OCI-LY3 (cell line): ENCODE results near the gene OPCML.

Source experiments
- H2AFZ ChIP-seq: fragments of 200-600, 300-600 bp; shearing (Covaris generic); 2 replicates; pipeline ENCODE4 v1.6.0; 2014; ENCODE audit warnings: antibody characterized with exemption, low read depth, low read length
- H3K27ac ChIP-seq: fragments of 200-600, 300-600 bp; sonication (generic); 2 replicates; pipeline ENCODE4 v1.5.1; 2014; ENCODE audit warnings: mild to moderate bottlenecking, low read length, moderate library complexity, mixed read lengths
- H3K27me3 ChIP-seq: fragments of 200-600, 300-600 bp; sonication (generic); 2 replicates; pipeline ENCODE4 v1.6.1; 2014; ENCODE audit warnings: low read depth, low read length, mixed read lengths
- H3K36me3 ChIP-seq: fragments of 200-600, 300-600 bp; sonication (generic); replicated peaks from 2 replicates; pipeline ENCODE3; 2014; ENCODE audit warnings: low read depth, low read length, mixed read lengths
- H3K4me1 ChIP-seq: fragments of 300-600, 200-600 bp; sonication (generic); 2 replicates; pipeline ENCODE4 v1.6.1; 2014; ENCODE audit warnings: low read length, mixed read lengths
- H3K4me2 ChIP-seq: fragments of 200-600, 300-600 bp; sonication (generic); 2 replicates; pipeline ENCODE4 v1.6.1; 2014; ENCODE audit warnings: low read length, mixed read lengths
- H3K4me3 ChIP-seq: fragments of 300-600, 200-600 bp; sonication (generic); 2 replicates; pipeline ENCODE4 v1.5.1; 2014; ENCODE audit warnings: antibody characterized with exemption, mild to moderate bottlenecking, low read length, moderate library complexity
- H3K79me2 ChIP-seq: fragments of 300-600, 200-600 bp; shearing (Covaris generic); 2 replicates; pipeline ENCODE4 v1.6.1; 2014; ENCODE audit warnings: mild to moderate bottlenecking, low read length, mixed read lengths
- H3K9ac ChIP-seq: fragments of 300-600, 200-600 bp; shearing (Covaris generic); 2 replicates; pipeline ENCODE4 v1.6.0; 2014; ENCODE audit warnings: mild to moderate bottlenecking, low read length, moderate library complexity
- H3K9me3 ChIP-seq: fragments of 200-600, 300-600 bp; shearing (Covaris generic); 2 replicates; pipeline ENCODE4 v1.6.1; 2014; ENCODE audit warnings: low read length, mixed read lengths; ENCODE audit not compliant: insufficient read depth
- H4K20me1 ChIP-seq: fragments of 200-600, 300-600 bp; sonication (generic); 2 replicates; pipeline ENCODE4 v1.6.1; 2016; ENCODE audit warnings: low read length, mixed read lengths; ENCODE audit not compliant: insufficient read depth
- EZH2phosphoT487 ChIP-seq: fragments of 200-600 bp; shearing (Covaris generic); IDR thresholded peaks from 2 replicates; pipeline ENCODE4 v1.6.1; 2018; ENCODE audit warnings: antibody characterized with exemption, mixed run types, low read depth
- TF ChIP-seq, protein P1 (sequence below): fragments of 200-600, 300-600 bp; sonication (generic); IDR thresholded peaks from 2 replicates; pipeline ENCODE4 v1.5.1; 2014; ENCODE audit warnings: antibody characterized with exemption, low read length, low read depth

OPCML gene

DNA sequence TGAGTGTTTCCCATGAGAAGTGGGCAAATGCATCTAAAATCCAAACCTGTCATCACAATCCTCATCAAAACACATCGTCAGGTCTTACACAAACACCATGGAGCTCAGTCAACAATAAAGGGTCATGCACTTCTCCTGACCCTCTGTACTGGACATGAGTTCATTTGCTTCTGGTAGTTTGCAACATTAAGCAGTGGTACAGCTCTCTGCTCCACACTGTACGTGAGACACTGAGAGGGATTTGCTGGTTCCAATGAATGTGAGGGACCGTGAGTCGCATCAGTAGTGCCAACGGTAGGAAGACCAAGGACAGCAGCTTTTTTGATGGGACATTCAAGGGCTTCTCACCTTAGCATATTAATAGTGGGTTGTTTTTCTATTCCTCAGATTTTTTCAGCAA, 752.3 kb downstream of the OPCML start:
- H3K79me2 ChIP-seq: no peaks in the 10 kb centered on the region
- H3K4me2 ChIP-seq: no peak overlapping the region
- H3K4me3 ChIP-seq: no peak overlapping the region
- no peaks in the 10 kb centered on the region for H3K9me3 ChIP-seq
- H4K20me1 ChIP-seq: no peaks in the 10 kb centered on the region
- no peak overlapping the region for H3K27ac ChIP-seq
- TF ChIP-seq, protein P1, sequence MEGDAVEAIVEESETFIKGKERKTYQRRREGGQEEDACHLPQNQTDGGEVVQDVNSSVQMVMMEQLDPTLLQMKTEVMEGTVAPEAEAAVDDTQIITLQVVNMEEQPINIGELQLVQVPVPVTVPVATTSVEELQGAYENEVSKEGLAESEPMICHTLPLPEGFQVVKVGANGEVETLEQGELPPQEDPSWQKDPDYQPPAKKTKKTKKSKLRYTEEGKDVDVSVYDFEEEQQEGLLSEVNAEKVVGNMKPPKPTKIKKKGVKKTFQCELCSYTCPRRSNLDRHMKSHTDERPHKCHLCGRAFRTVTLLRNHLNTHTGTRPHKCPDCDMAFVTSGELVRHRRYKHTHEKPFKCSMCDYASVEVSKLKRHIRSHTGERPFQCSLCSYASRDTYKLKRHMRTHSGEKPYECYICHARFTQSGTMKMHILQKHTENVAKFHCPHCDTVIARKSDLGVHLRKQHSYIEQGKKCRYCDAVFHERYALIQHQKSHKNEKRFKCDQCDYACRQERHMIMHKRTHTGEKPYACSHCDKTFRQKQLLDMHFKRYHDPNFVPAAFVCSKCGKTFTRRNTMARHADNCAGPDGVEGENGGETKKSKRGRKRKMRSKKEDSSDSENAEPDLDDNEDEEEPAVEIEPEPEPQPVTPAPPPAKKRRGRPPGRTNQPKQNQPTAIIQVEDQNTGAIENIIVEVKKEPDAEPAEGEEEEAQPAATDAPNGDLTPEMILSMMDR: no peak
- TF ChIP-seq EZH2phosphoT487: no peak
- no peak overlapping the region for H2AFZ ChIP-seq
- H3K9ac ChIP-seq: no peak overlapping the region
- H3K4me1 ChIP-seq: no peaks in the 10 kb centered on the region
- no peaks in the 10 kb centered on the region for H3K36me3 ChIP-seq
- H3K27me3 ChIP-seq: no peaks in the 10 kb centered on the region

DNA sequence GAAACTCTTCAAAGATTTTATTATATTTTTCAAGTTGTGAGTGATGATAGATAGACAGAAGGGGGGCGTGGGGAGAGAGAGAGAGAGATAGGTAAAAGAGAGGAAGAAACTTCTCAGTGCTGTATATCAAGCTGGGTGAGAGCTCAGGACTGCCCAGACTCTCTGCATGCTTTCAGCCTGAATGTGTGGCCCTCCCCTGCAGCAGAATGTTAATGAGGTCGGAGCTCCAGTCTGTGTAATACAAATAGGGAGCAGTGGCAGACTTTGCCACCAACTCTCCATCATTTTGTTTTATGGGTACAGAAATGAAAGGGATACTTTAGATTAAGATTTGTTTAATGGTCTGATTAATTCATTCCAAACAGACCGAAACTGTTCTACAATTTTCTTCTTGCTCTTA, 752.8 kb downstream of the OPCML start:
- TF ChIP-seq EZH2phosphoT487: no peak
- TF ChIP-seq, protein P1: no peak
- H3K36me3 ChIP-seq: no peaks in the 10 kb centered on the region
- no peak overlapping the region for H3K9ac ChIP-seq
- no peak overlapping the region for H2AFZ ChIP-seq
- H3K27me3 ChIP-seq: no peaks in the 10 kb centered on the region
- no peak overlapping the region for H3K4me3 ChIP-seq
- H3K27ac ChIP-seq: no peak overlapping the region
- no peaks in the 10 kb centered on the region for H3K79me2 ChIP-seq
- no peaks in the 10 kb centered on the region for H3K4me1 ChIP-seq
- no peaks in the 10 kb centered on the region for H3K9me3 ChIP-seq
- no peaks in the 10 kb centered on the region for H4K20me1 ChIP-seq
- no peak overlapping the region for H3K4me2 ChIP-seq

DNA sequence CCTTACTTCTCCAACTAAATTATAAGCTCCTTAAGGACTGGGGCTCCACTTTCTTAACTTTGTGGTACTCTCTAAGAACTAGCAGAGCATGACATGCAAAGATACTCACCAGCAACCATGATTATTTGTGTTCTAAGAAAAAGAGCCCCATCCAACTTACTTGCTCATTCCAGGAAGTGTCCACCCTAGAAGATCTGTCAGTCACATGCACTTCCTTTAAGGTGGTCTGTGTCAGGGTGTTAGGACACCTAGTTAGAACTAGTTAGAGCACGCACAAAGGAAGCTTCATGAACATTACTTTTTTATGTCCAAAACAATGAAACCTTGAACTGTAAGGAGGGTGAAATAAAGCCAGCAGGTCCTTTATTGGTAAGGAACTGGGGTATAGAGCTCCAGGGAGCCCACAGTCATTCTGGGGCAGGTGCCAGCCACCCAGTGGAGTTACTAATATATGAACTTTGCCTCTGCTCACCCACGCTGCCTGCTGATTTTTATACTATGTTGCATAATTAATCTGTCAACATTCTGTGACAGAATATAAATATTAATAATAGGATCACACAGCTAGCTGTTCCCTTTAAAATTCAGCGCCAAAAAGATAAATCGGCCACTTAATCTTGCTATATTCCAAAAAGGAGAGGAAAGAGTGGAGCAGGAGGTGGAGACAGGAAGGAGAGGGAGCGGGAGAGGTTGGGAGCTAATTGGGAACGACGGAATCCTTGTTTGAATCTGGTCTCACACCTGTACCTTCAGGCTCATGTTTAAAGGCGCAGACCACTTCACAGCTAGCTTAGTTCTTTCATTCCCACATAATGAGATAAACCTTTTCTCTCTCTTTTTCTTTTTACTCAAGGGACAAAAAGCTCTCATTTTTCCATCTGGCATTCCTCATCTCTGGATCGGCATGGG, 755.0 kb downstream of the OPCML start:
- Histone ChIP-seq H3K79me2 (no peaks in the 10 kb centered on the region), H3K4me3 (no peak overlapping the region), H3K27me3 (no peaks in the 10 kb centered on the region), H2AFZ (no peak overlapping the region), H3K9me3 (no peaks in the 10 kb centered on the region), H3K27ac (no peak overlapping the region), H4K20me1 (no peaks in the 10 kb centered on the region), H3K9ac (no peak overlapping the region), H3K4me1 (no peaks in the 10 kb centered on the region), H3K36me3 (no peaks in the 10 kb centered on the region), H3K4me2 (no peak overlapping the region)
- TF ChIP-seq, protein P1: no peak
- TF ChIP-seq EZH2phosphoT487: no peak

DNA sequence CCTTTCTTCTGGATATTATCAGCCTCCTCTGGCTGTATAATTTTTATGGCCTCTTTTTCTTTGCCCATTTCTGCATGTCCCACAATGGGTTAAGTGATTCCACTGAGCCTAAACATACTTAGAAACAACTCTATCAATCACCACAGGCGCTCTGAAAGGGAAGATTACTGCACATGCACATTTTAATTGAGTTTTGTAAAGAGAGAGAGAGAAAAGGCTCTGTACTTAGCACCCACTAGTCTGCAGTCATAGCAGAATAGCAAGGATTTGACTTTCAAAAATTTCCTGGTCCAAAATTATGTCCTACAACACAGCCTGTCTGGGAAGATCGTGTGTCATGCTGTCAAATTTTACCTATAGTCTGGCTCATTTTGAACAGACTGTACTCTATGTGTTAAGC, 758.5 kb downstream of the OPCML start:
- Histone ChIP-seq H4K20me1 (no peaks in the 10 kb centered on the region), H3K9ac (no peak overlapping the region), H2AFZ (no peak overlapping the region), H3K9me3 (no peaks in the 10 kb centered on the region), H3K4me3 (no peak overlapping the region), H3K79me2 (no peaks in the 10 kb centered on the region), H3K36me3 (no peaks in the 10 kb centered on the region), H3K4me1 (no peaks in the 10 kb centered on the region), H3K4me2 (no peak overlapping the region), H3K27me3 (0 out of 2 replicates have a peak, but pooled peaks cover 3% of the 10 kb centered on the region), H3K27ac (no peak overlapping the region)
- TF ChIP-seq, protein P1: no peak
- no peak for TF ChIP-seq EZH2phosphoT487
